K562 (cell line): ENCODE measurements around the gene CORO2A. TPM values are rescaled to one million over a fixed set of nuclear protein-coding genes. Genes with fewer than 3 reads are reported as not detected.

ENCODE experiments used
- ATF7 ChIP-seq: fragments of 450-650 bp; IDR thresholded peaks from 2 replicates; pipeline ENCODE4 v1.7.1; 2014; ENCODE audit warnings: mild to moderate bottlenecking, moderate library complexity
- BCL6 ChIP-seq: fragments of 250-450 bp; sonication (Bioruptor Pico); IDR thresholded peaks from 2 replicates; pipeline ENCODE4 v1.4.0; 2020
- E2F1 ChIP-seq: sonication (generic); formaldehyde crosslinking; IDR thresholded peaks from 2 replicates; pipeline ENCODE4 v1.8.1; 2023; ENCODE audit warnings: mild to moderate bottlenecking, missing genetic modification reagents, moderate library complexity
- E2F5 ChIP-seq: sonication (generic); formaldehyde crosslinking; IDR thresholded peaks from 2 replicates; pipeline ENCODE4 v1.8.0; 2022; ENCODE audit warnings: mild to moderate bottlenecking, missing genetic modification reagents
- FOXA1 ChIP-seq: fragments of 450-650 bp; IDR thresholded peaks from 2 replicates; pipeline ENCODE4 v1.6.1; 2016; ENCODE audit warnings: mild to moderate bottlenecking, borderline replicate concordance
- FOXM1 ChIP-seq, 2 experiments: fragments of 450-650 bp in 1 of 2; sonication (generic) in 1 of 2; formaldehyde crosslinking in 1 of 2; IDR thresholded peaks; 2 replicates each; pipeline versions ENCODE4 v1.6.1 to v1.9.0; 2017 to 2022; ENCODE audit warnings: low read depth in 2 of 2, mild to moderate bottlenecking in 2 of 2, missing genetic modification reagents in 1 of 2, moderate library complexity in 1 of 2
- GATA2 ChIP-seq: sonication (generic); formaldehyde crosslinking; IDR thresholded peaks from 2 replicates; pipeline ENCODE4 v1.4.0; 2020; ENCODE audit warnings: mild to moderate bottlenecking, missing genetic modification reagents
- MAFG ChIP-seq: fragments of 450-650 bp; conservative IDR thresholded peaks from 2 replicates; pipeline ENCODE4 v1.6.1; 2016; ENCODE audit warnings: missing genetic modification characterization, missing compliant biosample characterization
- MTF1 ChIP-seq: fragments of 250-450 bp; sonication (Bioruptor Pico); IDR thresholded peaks from 2 replicates; pipeline ENCODE4 v1.9.0; 2021; ENCODE audit warnings: moderate library complexity, mild to moderate bottlenecking, inconsistent platforms, borderline replicate concordance
- PHF8 ChIP-seq: fragments of 200-600 bp; sonication (generic); IDR thresholded peaks from 2 replicates; pipeline ENCODE4 v1.6.1; 2012; ENCODE audit warnings: mixed run types, mild to moderate bottlenecking, inconsistent platforms, low read length, moderate library complexity, borderline replicate concordance
- TEAD1 ChIP-seq, 2 experiments: fragments of 450-650 bp in 1 of 2; sonication (generic) in 1 of 2; formaldehyde crosslinking; IDR thresholded peaks; 2 replicates each; pipeline versions ENCODE4 v1.4.0 to v1.8.0; 2020 to 2022; ENCODE audit warnings: mild to moderate bottlenecking in 2 of 2, missing genetic modification reagents in 1 of 2
- THRAP3 ChIP-seq: fragments of 450-650 bp; IDR thresholded peaks from 2 replicates; pipeline ENCODE4 v1.6.1; 2016; ENCODE audit warnings: mild to moderate bottlenecking, inconsistent platforms, borderline replicate concordance
- TRIM28 ChIP-seq: fragments of 450-650 bp; IDR thresholded peaks from 2 replicates; pipeline ENCODE4 v1.6.1; 2017
- TSC22D4 ChIP-seq: fragments of 450-650 bp; IDR thresholded peaks from 2 replicates; pipeline ENCODE4 v1.6.1; 2016; ENCODE audit warnings: missing genetic modification characterization, missing biosample characterization, control low read depth
- XRCC4 ChIP-seq: IDR thresholded peaks from one replicate; pipeline ENCODE4 v1.6.1; 2011; ENCODE audit not compliant: insufficient read depth, insufficient read length; ENCODE audit errors: extremely low read depth
- polyA plus RNA-seq, 8 experiments: library from polyadenylated mRNA; depleted of rRNA in 4 of 8; stranded (reverse) in 5 of 8; unstranded in 3 of 8; fragments of >200 nt; fragmentation: Nextera tagmentation in 2 of 8; fragmentation: Illumina TruSeq in 1 of 8; extraction: Ambion mirVana in 2 of 8; extraction: Trizol in 1 of 8; gene quantifications; 2 replicates each; pipeline versions ENCODE4 v1.2.1 to v1.2.3, GENCODE V29; 2011 to 2014; ENCODE audit warnings: inconsistent platforms in 1 of 8, missing spikeins in 1 of 8
- total RNA-seq, 7 experiments: library from RNA; depleted of rRNA in 6 of 7; stranded (reverse); fragments of >200 nt in 6 of 7; fragmentation: Illumina TruSeq in 2 of 7; extraction: Trizol in 2 of 7; gene quantifications; 2 replicates each; pipeline versions ENCODE4 v1.2.1 to v1.2.3, GENCODE V29; 2011 to 2021; ENCODE audit warnings: low replicate concordance in 1 of 7
- TF ChIP-seq, protein P1 (sequence below): fragments of 250-450 bp; sonication (Bioruptor Pico); IDR thresholded peaks from 2 replicates; pipeline ENCODE4 v1.4.0; 2020; ENCODE audit warnings: mild to moderate bottlenecking, moderate library complexity
- TF ChIP-seq, protein P2 (sequence below): sonication (generic); formaldehyde crosslinking; IDR thresholded peaks from 2 replicates; pipeline ENCODE4 v1.8.0; 2022; ENCODE audit warnings: mild to moderate bottlenecking, missing genetic modification reagents
- TF ChIP-seq, protein P3 (sequence below): fragments of 450-650 bp; IDR thresholded peaks from 2 replicates; pipeline ENCODE4 v1.6.1; 2018; ENCODE audit not compliant: partially characterized antibody
- TF ChIP-seq, protein P4 (sequence below): fragments of 450-650 bp; IDR thresholded peaks from 2 replicates; pipeline ENCODE4 v1.6.1; 2016; ENCODE audit warnings: low read depth, mild to moderate bottlenecking, moderate library complexity

CORO2A gene
- total and polyA plus RNA-seq, 9 of the 15 experiments (the other 6 are each of a cell fraction or from before 2014, with no cell fraction given): 9.5 to 26.6 (median 18.0) TPM

DNA sequence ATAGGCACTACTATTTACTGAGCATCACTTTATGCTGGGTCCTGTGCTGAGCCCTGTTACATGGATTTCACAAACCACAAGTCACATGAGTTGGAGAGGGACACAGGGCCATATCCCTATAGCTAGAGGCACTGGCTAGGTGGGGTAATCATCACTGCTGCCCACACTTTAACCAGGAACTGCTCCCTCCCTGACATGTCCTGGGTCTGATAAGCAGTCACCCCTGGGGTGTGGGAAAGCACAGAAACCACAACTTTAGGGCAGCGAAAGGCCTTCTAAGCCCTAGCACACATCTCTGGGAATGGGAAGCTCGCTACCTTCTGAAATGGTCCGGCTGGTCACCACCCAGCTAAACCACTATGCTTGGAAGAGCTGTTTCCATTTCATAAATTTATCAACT is 48.0 kb upstream of the CORO2A start (continued):
- TF ChIP-seq PHF8 (no peak), FOXM1 (IDR thresholded peaks at IDR 0.05; ENCODE audit: low read depth) (no peak), FOXM1 (CRISPR knock-in tag; IDR thresholded peaks at IDR 0.05; ENCODE audit: low read depth) (no peak), THRAP3 (no peak), TEAD1 (CRISPR knock-in tag; IDR thresholded peaks at IDR 0.05) (no peak), MAFG (tag) (no peak), E2F1 (CRISPR knock-in tag) (no peak), ATF7 (peak; percentile 56; the same call in 1 of the 2 replicates), TSC22D4 (tag) (no peak), BCL6 (CRISPR knock-in tag) (no peak), E2F5 (no peak), GATA2 (CRISPR knock-in tag) (no peak), XRCC4 (no peak), MTF1 (CRISPR knock-in tag) (no peak), FOXA1 (no peak), TRIM28 (no peak)
- TF ChIP-seq, protein P1, sequence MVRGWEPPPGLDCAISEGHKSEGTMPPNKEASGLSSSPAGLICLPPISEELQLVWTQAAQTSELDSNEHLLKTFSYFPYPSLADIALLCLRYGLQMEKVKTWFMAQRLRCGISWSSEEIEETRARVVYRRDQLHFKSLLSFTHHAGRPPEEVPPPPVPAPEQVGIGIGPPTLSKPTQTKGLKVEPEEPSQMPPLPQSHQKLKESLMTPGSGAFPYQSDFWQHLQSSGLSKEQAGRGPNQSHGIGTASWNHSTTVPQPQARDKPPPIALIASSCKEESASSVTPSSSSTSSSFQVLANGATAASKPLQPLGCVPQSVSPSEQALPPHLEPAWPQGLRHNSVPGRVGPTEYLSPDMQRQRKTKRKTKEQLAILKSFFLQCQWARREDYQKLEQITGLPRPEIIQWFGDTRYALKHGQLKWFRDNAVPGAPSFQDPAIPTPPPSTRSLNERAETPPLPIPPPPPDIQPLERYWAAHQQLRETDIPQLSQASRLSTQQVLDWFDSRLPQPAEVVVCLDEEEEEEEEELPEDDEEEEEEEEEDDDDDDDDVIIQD (CRISPR knock-in tag): no peak
- TF ChIP-seq, protein P2, sequence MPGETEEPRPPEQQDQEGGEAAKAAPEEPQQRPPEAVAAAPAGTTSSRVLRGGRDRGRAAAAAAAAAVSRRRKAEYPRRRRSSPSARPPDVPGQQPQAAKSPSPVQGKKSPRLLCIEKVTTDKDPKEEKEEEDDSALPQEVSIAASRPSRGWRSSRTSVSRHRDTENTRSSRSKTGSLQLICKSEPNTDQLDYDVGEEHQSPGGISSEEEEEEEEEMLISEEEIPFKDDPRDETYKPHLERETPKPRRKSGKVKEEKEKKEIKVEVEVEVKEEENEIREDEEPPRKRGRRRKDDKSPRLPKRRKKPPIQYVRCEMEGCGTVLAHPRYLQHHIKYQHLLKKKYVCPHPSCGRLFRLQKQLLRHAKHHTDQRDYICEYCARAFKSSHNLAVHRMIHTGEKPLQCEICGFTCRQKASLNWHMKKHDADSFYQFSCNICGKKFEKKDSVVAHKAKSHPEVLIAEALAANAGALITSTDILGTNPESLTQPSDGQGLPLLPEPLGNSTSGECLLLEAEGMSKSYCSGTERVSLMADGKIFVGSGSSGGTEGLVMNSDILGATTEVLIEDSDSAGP (CRISPR knock-in tag): no peak
- TF ChIP-seq, protein P3, sequence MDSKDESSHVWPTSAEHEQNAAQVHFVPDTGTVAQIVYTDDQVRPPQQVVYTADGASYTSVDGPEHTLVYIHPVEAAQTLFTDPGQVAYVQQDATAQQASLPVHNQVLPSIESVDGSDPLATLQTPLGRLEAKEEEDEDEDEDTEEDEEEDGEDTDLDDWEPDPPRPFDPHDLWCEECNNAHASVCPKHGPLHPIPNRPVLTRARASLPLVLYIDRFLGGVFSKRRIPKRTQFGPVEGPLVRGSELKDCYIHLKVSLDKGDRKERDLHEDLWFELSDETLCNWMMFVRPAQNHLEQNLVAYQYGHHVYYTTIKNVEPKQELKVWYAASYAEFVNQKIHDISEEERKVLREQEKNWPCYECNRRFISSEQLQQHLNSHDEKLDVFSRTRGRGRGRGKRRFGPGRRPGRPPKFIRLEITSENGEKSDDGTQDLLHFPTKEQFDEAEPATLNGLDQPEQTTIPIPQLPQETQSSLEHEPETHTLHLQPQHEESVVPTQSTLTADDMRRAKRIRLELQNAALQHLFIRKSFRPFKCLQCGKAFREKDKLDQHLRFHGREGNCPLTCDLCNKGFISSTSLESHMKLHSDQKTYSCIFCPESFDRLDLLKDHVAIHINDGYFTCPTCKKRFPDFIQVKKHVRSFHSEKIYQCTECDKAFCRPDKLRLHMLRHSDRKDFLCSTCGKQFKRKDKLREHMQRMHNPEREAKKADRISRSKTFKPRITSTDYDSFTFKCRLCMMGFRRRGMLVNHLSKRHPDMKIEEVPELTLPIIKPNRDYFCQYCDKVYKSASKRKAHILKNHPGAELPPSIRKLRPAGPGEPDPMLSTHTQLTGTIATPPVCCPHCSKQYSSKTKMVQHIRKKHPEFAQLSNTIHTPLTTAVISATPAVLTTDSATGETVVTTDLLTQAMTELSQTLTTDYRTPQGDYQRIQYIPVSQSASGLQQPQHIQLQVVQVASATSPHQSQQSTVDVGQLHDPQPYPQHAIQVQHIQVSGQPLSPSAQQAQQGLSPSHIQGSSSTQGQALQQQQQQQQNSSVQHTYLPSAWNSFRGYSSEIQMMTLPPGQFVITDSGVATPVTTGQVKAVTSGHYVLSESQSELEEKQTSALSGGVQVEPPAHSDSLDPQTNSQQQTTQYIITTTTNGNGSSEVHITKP: peak; percentile 5
- TF ChIP-seq, protein P4, sequence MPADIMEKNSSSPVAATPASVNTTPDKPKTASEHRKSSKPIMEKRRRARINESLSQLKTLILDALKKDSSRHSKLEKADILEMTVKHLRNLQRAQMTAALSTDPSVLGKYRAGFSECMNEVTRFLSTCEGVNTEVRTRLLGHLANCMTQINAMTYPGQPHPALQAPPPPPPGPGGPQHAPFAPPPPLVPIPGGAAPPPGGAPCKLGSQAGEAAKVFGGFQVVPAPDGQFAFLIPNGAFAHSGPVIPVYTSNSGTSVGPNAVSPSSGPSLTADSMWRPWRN: peak; percentile 82
